ENCODE measurements around the gene IL17RD.

Gene IL17RD

GRCh38 chr3:57064001-57064400, 101.2 kb downstream of the IL17RD start:
- DNase-seq: no peak

GRCh38 chr3:57063032-57063431, 102.1 kb downstream of the IL17RD start:
- no peak for DNase-seq

GRCh38 chr3:57062101-57062631, 103.0 kb downstream of the IL17RD start:
- no peak for DNase-seq

GRCh38 chr3:57061556-57061955, 103.6 kb downstream of the IL17RD start:
- no peak for DNase-seq

GRCh38 chr3:57060089-57060821, 104.9 kb downstream of the IL17RD start, which contains the start of gene SPATA12:
Gene SPATA12 (plus strand): TSS chr3:57060664. CDS start chr3:57073695, 13,031 bp downstream.
- no peak for DNase-seq

- no peak for DNase-seq
Measured at GRCh38 chr3:57059411-57059810, 105.7 kb downstream of the IL17RD start.

- DNase-seq: no peak
Measured at GRCh38 chr3:57057351-57057750, 107.8 kb downstream of the IL17RD start.

GRCh38 chr3:57053122-57053521, 112.0 kb downstream of the IL17RD start:
- no peak for DNase-seq

GRCh38 chr3:57052662-57053061, 112.5 kb downstream of the IL17RD start:
- no peak for DNase-seq

GRCh38 chr3:57048728-57049127, 116.4 kb downstream of the IL17RD start:
- no peak for DNase-seq

- DNase-seq: no peak
Measured at GRCh38 chr3:57048052-57048671, 117.0 kb downstream of the IL17RD start.

- no peak for DNase-seq
Measured at GRCh38 chr3:57046101-57046765, 118.9 kb downstream of the IL17RD start.

- no peak for DNase-seq
Measured at GRCh38 chr3:57043518-57043917, 121.6 kb downstream of the IL17RD start.

- DNase-seq: no peak
Measured at GRCh38 chr3:57041674-57042073, 123.5 kb downstream of the IL17RD start.
